Measurements from ENCODE around the gene WARS2.

Gene WARS2

DNA sequence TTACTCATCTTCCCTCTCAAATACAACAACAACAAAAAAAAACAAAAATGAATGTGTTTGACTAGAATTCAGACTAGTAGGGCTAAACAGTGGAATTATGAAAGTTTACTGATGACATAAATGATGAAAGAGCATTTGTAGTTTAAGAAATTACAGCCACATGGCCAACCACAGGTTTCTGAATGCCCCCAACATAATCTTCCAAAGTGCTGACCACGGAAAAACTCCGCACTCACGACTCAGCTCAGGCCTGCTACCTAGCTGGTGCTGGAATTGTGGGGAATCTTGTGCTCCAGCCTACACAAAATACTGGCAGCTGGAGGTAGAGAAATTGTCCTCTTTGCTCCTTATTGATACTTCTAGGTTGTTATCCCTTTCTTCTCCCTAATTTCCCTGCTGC is 128.7 kb downstream of the WARS2 start:
- DNase-seq, result no peak

DNA sequence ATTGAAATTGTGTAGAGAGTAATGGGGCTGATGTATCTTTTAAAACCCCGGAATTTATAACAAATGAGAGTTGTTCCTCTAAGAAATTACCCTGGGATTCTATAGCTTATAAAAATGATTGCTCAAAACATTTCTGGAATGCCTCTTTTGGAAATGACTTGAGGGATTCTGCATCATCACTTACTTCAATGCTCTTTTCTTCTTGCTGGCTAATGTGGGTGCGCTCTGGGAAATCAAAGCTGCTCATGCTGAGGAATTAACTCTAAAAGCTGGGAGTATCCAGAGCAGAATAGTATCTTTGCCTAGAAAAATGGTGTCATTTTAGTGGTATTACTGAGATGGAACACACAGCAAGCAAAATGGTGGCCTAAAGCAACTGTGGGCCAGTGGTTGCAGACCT is 129.3 kb downstream of the WARS2 start:
- no peak for DNase-seq

DNA sequence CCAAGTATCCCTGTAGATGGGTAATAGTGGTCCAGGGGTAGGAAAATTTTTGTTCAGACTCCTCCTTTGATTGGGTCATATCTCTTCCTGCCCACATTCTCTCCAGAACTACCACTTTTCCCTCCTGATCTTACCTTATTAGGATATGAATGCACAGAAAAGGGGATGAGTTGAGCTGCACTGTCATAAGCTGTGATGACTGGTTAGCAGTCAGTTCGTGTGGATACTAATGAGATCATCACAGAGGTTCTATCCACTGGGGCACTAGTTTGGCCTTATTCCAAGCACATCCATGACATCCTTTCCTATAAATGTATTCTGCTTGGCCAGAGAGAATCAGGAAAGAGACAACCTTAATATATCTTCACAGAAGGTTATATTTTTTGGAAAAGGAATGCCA is 130.3 kb downstream of the WARS2 start:
- DNase-seq, result no peak

DNA sequence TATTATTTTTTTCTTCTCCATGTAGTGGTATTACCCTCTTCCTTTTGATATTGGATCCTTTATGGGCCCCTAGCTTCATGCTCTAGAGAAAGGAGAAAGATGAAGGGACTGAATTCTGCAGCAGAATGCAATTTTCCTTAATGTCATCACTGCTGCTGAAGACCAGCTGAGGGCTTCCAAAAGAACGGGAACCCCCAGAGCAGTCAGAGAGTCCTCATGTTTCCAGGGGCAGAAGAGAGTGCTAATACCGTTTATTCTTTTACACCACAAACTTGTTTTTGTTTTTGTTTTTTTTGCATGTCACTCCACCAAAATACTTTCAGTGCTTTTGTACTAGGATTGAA is 131.2 kb downstream of the WARS2 start:
- no peak for DNase-seq

DNA sequence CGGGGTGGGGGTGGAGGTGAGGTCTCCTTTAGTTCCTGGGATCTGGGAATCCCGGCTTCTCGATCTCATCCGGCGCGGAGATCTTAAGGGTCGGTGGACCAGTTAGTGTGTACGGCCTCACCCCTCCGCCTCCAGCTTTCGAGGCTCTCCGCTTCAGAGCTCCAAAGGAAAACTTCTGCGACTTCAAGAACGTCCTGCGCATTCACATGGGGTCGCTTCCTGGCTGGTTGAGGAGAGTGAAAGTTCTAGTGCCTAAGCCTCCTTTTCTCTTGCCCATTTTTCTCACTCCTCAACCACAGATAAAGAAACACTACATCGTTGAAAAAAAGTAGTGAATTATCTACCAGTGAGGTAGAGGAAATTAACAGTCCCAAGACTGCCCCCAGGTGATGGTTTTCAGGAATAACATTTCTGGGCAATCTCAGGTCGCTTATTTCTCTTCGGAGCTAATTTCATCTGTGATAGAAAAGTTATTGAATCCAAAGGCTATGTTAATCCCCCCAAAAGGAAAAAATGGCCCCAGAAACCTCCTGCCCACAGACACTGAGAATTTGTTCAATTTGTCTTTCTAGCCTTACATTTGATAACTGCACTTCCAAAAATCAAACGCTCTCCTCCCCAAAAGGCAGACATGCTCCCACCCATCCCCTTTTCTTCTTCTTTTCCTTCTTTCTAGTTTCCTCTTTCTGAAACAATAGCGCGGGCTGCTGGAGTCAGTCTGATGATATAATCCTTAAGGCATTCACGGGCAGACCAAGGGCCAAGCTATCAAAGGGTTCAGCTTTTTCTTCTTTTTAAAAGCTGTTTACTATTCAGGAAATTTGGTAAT is 131.8 kb downstream of the WARS2 start:
- no peak for DNase-seq

DNA sequence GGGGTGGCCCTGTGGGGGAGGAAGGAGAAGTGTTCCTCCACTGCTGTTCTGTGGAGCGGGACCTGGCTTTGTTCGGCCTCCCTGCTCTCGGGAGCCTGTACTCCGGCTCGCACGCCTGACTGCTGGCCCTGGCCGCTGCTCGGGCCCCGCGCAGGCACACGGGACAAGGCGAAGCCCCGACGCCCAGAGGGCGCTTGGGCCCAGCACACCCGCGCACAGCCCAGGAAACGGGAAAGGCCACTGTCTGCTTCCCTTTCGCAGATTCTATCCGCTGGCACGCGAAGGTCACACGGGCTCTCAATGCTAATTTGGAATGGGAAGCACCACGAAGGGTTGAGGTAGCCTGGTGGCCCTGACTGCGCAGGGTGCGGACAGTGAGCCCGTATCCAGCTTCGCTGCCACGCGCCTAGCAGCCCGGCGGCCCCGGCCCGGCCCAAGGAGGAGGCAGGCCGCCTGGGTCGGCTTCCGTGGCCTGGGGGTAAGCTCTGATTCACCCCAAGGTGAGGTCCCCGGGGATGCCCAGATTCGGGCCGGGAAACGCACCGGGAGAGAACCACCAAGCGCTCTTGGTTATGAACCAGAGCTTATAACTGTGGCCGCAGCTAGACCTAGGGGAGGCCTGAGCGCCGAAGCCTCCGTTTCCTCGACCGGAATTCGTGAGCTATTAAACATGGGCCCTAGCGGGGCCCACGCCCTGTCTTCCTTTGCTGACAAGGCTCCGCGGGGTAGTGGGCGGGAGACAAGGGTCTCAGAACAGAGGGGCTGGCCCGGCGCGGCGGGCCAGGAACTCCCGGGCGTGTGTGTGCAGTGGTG is 132.6 kb downstream of the WARS2 start:
- DNase-seq, result no peak

DNA sequence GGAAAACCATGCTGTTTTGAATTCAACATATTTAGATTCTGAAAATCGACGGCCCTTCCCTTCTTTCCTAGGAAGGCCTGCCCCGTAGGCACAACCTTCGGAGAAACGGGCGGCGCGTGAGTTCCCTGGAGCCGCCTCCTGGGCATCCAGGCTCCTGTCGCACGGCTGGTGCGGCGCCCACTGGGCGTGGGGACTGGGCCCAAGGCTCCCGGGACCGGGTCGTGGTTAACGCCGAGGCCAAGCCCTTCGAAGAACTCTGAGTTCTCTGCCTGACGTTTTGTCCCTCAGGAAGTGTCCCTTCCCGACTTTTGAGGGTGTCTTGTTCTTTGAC is 133.1 kb downstream of the WARS2 start:
- DNase-seq, result no peak

DNA sequence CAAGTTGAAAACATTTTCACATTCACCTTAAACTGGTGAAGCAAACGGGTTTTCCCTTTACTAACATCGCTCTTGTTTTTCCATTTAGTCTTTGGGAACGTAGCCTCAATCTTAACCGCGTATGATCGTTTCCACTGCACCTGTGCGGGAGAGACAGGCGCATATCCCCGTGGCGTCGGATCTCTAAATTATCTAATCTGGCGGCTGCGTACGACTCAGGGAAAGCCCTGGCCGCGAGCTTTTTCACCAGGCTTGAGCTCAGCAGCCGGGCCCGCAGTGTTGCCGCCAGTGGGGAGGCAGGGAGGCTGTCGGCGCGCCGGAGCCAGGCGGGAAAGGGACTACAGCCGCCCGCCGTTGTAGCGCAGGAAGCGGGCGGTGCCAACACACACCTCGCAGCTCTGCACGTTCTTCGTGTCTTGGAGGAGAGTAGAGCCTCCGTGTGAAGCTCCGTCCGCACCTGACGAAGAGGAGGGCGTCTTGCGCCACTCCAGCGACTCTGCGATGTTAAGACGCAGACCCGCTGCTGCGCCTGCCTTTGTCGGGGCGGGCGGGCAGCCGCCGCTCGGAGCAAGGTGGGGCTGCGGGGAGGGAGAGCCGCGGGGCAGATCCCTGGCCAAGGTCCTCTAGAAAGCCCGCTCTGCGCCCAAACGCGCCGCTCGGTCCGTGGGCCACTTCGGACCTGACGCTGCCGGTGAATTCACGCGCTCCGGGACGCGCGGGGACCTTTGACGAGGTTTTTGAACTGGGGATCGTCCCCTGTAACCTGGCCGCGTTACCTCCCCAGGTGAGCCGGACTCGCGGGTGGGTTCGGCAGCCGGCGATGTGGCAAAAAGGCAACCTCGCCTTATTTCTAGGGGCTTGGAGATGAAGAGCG is 133.8 kb downstream of the WARS2 start:
- DNase-seq, result no peak

DNA sequence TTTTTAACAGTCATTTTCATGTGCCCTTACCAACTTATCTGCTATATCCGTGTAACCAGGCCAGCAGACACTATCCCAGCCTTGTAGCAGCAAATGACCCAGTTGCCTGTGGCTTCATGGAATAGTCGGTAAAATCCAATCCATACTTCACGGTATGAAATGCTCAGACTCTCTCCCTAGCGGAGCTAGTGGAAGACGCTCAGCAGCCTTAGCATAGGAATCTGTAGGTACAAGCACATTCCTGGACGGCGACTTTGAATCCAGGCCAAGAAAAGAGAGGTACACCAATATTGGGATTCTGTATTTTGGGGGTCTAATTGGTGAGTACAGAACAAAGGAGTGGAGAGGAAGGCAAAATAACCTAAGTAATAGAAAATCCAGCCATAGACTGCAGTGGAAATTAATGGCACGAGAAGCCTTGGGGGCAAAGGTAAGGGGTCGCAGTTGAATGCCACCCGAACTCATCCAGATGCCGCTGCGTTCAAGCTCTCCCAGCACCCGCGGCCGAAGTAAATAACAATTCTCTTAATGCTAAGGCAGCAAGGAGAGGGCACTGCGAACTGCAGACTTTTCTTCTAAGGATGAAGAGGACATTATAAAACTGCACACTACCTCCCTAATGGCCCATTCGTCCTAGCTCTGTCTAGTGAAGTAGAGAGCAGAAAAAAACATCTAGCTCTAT is 134.6 kb downstream of the WARS2 start:
- DNase-seq, result no peak

DNA sequence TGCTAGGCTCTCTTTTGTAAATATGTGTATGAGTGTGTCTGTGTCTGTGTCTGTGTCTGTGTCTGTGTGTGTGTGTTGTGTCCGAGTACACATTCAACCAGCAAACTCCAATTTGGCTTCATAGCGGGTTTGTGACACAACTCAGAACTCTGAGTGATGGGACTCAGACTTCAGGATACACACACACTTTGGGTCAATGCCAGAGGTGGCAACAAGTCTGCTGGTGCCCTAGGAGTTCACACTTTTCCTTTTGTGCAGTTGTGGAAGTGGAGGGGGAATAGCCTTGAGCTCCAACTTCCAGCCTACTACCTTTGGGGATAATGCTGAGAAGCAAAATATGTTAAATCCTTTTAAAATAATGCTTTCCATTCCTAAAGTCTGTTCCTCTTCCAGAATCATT is 135.7 kb downstream of the WARS2 start:
- no peak for DNase-seq

DNA sequence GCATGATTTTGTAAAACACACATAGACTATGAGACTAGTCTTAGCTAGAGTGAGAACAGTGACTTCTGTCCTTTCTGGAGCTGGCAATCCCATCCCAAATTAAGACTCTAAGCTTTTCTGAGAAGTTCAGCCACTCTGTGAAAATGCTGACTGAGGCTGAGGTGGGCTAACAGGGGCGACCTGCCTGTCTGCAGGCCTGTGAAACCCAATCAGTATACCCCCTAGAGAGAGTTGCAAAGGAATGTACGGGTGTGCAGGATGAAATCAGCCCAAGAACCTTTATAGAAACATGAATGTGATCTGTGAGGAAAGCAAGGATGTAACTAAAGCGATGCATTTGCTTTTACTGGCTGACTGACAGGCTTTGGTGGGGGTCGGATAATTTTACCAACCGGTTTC is 136.3 kb downstream of the WARS2 start:
- no peak for DNase-seq

DNA sequence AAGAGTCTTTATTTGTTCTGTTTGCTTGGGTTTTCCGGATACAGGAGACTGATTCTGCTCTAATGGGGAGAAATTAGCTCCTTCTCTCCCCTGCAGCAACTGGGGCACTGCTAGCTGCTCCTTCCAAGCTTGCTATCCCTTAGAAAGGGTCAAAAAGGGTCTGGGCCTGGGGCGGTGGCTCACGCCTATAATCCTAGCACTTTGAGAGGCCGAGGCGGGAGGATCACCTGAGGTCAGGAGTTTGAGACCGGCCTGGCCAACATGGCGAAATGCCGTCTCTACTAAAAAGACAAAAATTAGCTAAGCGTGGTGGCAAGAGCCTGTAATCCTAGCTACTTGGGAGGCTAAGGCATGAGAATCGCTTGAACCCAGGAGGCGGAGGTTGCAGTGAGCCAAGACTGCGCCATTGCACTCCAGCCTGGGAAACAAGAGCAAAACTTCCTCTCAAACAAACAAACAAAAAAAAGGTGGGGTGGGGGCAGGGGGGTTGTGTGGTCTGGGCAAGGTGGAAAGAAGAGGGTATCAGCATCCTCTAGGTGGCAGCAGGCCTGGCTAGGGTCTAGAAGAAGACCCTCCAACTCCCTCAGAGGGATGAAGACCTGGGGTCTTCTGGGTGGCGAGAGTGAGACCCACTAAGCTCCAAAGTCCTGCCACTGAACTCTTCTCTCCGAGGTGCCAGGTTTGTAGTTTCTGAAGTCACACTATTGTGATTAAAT is 136.9 kb downstream of the WARS2 start:
- DNase-seq, result no peak

DNA sequence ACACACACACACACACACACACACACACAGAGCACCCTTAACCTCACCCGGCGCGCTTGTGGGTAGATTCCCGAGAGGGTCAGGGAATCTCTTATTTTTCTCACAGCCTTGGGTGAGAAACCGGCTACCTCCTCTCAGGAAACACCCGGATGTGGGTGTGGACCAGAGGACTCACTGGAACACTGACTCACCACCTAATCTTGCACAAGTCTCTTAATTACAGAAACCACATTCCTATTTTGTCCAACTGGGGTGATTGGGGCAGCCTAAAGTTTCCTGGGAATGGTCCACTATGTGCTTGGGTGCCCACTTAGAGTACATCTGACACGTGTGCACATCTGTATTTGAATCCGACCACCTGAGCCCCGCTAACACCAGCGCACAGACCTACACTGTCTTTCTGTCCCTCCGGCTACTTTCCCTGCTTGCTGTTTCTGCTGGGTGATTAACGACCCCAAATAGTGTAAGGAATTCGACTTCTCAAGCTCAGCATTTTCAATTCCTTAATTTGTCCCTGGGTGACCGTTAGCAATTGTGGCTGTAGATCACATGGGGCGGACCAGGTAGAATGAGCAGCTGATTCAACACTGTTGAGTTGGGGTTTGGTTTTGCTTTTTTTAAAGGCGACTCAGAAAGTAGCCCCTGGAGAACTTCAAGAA is 138.3 kb downstream of the WARS2 start:
- DNase-seq, result no peak

DNA sequence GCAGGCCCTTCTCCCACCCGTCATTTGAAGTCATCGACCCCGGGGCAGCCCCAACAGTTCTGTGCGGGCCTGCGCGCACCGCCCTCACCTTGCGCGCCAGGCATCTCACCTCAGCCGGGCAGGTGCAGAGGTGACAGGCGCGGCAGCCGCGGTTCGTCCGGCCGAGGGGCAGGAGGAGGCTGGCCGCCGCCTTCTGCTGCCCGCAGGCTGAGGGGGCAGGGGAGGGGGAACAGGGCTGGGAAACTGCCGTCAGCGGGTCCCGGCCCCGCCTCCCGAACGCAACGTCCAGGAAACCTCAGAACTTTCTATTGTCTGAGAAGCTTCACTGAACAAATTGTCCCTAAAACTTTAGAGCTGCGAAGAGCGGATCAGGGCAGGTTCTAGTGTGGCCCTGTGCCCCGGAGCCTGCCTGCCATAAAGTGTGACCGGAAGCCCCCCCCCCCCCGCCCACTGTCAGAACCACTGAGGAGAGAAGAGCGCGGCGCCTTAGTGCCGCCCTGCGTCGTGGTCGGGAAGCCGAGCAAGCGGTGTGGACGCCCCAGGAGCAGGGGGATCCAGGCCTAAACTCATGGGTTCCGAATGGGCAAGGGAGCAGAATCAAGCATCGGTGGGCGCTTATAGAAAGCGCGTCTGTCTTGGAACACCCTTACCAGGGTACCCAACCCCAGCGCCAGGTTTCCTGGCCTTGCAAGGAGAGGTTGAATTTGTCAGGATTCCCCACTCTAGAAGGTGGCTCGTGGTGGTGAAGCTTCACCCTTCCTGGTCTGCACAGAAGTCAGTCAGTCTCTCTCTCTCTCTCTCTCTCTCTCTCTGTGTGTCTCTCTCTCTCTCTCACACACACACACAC is 139.0 kb downstream of the WARS2 start:
- DNase-seq, result no peak

DNA sequence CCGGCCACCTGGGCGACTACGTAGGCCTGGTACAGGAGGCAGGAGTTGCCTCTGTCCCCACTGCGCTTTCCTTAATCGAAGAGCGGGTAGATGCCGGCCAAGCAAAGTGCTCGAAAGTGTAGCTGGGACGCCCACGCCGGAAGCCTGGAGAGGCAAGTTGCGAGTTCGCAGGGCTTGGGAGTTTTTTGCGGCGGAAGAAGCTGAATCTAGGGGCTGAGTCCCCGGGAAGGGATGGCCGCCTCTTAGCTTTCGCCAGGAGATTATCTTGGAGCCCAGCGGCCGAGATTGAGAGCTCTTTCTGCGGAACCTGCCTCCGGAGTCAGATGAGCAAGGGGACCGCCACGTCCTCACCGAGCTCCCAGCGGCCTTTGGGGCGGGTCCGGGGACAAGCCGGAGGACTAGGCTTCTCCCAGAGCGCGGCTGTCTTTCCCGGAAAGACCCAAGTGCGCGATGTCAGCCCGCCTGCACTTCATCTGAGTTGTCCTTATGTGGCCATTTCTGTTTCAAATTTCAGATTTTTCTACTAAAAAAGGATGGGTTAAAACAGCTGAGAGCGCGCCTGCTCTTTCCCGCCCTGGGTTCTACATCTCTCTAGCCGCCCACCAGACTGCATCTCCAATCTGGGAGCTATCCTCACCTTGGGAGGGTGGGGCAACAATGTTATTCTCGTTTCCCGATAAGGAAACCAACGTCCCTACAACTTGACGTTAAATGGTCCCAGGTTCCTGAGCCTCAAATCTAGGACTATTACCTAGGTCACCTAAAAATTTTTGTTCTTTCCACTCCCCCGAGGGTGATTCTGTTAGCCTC is 139.9 kb downstream of the WARS2 start:
- no peak for DNase-seq

DNA sequence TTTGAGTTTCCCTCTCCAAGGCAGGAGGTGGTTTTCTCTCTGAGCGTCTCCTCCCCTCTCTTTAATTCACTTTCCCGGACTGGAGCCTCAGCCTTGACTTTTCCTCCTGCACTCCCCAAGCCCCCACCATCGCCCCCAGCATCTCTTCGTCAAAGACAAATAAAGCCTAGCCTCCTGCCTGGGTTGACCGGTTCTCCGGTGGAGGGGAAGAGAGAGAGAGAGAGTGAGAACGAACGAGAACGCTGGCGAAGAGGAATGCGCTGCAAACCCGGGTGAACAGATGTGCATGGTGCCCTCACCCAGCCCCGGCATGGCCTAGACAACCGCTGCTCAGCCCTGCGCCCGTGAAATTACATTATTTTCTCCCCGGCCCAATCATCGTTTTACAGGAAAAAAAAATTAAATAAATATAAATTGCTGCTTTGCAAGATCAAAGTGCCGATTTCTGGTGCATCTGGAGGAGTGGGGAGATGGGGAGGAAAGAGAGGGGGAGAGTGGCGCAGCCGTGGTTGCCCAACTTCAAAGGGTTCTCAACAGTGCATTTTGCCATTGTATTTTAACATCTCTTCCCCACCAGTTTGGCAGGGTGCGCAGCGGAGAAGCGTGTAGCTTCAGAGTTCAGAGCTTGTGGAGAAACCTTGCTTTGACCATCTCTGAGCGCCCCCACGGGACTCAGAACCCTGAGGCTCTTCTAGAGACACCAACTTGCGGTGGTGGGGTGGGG is 140.9 kb downstream of the WARS2 start:
- DNase-seq, result no peak

DNA sequence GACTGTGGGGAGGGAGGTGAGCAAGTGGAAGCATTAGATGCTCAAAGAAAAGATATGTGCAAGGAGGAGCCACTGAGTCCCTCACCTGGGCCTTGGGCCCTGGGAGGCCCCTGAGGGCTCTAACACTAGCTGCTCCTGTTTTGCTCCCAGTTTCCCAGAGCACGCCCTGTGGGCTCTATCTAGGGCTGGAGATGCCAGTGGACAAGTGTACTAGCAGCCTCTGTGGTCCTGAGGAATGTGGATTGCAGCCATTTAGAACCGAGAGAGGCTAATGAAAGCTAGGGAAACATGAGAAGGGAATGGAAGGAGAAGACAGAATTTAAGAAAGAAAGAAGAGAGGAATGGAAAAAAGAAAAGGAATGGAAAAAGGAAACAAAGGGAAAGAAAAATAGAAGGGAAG is 142.3 kb downstream of the WARS2 start:
- no peak for DNase-seq

DNA sequence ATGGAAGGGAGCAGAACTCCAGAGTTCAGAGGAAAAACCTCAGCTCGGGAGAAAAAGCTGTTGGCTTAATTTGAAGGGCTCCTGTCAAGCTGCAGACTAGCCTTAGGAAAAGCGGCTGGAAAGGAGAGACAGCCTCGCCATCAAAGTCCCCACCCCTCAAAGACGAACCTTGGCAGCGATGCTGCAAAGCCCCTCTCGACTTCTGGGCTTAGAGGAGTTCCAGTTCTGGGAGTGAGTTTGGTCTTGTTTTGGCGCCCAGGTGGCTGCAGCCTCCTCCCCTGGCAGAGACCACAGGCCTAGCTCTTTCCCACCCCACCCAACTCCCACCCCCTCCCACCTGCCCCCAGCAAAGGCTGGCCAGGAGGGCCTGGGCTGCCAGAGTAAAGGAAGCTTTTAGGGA is 143.2 kb downstream of the WARS2 start:
- no peak for DNase-seq
